ENCODE results near the gene SPON2. TPM values are rescaled to one million over a fixed set of nuclear protein-coding genes. Genes with fewer than 3 reads are reported as not detected.

SPON2 gene
- total RNA-seq, 1 donor from 2014 or later: 3.4 TPM

DNA sequence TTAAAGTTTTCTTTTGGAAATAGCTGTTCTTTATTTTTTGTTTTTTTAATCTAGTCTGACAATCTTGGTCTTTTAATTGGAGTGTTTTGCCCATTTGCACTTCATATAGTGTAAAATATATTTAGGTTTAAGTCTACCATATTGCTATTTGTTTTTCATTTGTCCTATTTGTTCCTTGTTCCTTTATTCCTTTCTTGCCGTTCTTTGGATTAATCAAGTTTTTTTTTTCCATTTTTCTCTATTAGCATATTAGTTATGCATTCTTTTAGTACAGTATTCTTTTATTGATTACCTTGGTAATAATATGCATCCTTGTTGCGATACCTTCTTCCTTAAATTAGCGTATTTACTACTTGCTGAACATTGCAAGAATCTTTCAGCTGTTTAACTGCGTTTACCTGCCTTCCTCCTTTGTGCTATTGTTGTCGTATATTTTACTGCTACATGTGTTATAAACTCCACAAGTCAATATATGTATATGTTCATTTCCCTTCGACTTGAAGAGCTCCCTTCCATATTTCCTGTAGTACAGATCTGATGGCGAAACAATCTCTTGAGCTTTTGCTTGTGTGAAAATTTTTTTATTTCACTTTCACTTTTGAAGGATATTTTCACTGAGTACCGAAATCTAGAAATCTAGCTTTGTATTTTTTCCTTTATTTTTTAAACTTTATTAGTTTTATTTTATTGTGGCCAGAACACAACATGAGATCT lies 35.2 kb downstream of the SPON2 start:
- CTCF ChIA-PET: interaction anchor here (1.1 to 2.3 kb wide), 2 partner anchors 31 to 131 kb away, joined by 4 to 7 read pairs; no protein-coding TSS in a partner anchor
- ATAC-seq (ENCODE audit: low read depth): no peak
- Mint-ChIP-seq H3K9me3 (peaks cover 3% of the 10 kb centered on the region), H3K4me3 (peak overlapping the region; percentile 82), H3K27me3 (peaks cover 4% of the 10 kb centered on the region), H3K36me3 (ENCODE audit: low read depth) (no peaks in the 10 kb centered on the region), H3K4me1 (peaks cover 45% of the 10 kb centered on the region), H3K27ac (peak overlapping the region; percentile 69)
- intact Hi-C loops (cut with micrococcal nuclease): no loop called here
- POLR2A ChIA-PET: interaction anchor here (1.0 to 1.8 kb wide), 5 partner anchors 65 to 211 kb away, joined by 3 to 7 read pairs (median 6); partner anchors contain the start of gene MAEA
- DNase-seq: no peak
- TF ChIP-seq, protein P1, sequence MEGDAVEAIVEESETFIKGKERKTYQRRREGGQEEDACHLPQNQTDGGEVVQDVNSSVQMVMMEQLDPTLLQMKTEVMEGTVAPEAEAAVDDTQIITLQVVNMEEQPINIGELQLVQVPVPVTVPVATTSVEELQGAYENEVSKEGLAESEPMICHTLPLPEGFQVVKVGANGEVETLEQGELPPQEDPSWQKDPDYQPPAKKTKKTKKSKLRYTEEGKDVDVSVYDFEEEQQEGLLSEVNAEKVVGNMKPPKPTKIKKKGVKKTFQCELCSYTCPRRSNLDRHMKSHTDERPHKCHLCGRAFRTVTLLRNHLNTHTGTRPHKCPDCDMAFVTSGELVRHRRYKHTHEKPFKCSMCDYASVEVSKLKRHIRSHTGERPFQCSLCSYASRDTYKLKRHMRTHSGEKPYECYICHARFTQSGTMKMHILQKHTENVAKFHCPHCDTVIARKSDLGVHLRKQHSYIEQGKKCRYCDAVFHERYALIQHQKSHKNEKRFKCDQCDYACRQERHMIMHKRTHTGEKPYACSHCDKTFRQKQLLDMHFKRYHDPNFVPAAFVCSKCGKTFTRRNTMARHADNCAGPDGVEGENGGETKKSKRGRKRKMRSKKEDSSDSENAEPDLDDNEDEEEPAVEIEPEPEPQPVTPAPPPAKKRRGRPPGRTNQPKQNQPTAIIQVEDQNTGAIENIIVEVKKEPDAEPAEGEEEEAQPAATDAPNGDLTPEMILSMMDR (IDR thresholded peaks at IDR 0.05): no peak

DNA sequence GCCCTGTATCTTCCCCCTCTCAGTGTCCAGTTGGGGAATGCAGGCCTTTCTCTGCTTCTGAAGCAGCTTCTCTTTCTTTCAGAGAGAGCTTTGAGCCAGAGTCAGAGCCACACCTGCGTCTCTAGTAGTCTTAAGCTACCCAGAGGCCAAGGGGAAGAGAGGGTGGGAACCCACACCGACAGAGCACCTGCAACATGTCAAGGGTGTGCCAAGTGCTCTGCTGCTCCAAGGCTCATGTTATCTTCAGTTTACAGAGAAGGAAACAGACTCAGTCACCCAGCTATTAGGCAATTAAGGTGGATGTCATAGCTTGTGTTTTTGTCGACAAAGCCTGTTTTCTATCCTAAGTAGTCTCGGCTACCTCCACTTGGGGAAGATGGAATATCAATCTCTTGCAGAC lies 36.3 kb downstream of the SPON2 start:
- ChIA-PET CTCF (interaction anchor here (2.3 kb wide), 1 partner anchor 132 kb away, joined by 7 read pairs; no protein-coding TSS in a partner anchor), POLR2A (interaction anchor here (1.8 kb wide), 1 partner anchor 210 kb away, joined by 7 read pairs; no protein-coding TSS in a partner anchor)
- TF ChIP-seq, protein P1 (IDR thresholded peaks at IDR 0.05): no peak
- no peak overlapping the region for H3K4me3 Mint-ChIP-seq
- DNase-seq: no peak
- no peaks in the 10 kb centered on the region for H3K36me3 Mint-ChIP-seq (ENCODE audit: low read depth)
- peaks cover 2% of the 10 kb centered on the region for H3K27me3 Mint-ChIP-seq
- ATAC-seq (ENCODE audit: low read depth): no peak
- intact Hi-C loops (cut with micrococcal nuclease): no loop called here
- peaks cover 45% of the 10 kb centered on the region for H3K4me1 Mint-ChIP-seq
- peaks cover 3% of the 10 kb centered on the region for H3K9me3 Mint-ChIP-seq
- no peak overlapping the region for H3K27ac Mint-ChIP-seq

- H3K27me3 Mint-ChIP-seq: no peaks in the 10 kb centered on the region
- TF ChIP-seq, protein P1 (IDR thresholded peaks at IDR 0.05): no peak
- intact Hi-C loops (cut with micrococcal nuclease): loop anchor here (5.0 kb wide), 1 partner anchor 391 kb away; no protein-coding TSS in a partner anchor
- peak overlapping the region; percentile 32 for H3K27ac Mint-ChIP-seq
- ChIA-PET POLR2A (interaction anchor here (1.2 to 1.4 kb wide), 2 partner anchors 116 to 214 kb away, joined by 3 to 5 read pairs; partner anchors contain the start of genes CTBP1 and UVSSA), CTCF (interaction anchor here (2.3 to 5.6 kb wide), 2 partner anchors 136 to 220 kb away, joined by 12 to 46 read pairs; no protein-coding TSS in a partner anchor)
- H3K4me3 Mint-ChIP-seq: no peak overlapping the region
- no peaks in the 10 kb centered on the region for H3K36me3 Mint-ChIP-seq (ENCODE audit: low read depth)
- ATAC-seq (ENCODE audit: low read depth): no peak
- H3K4me1 Mint-ChIP-seq: peaks cover 44% of the 10 kb centered on the region
- H3K9me3 Mint-ChIP-seq: no peaks in the 10 kb centered on the region
- no peak for DNase-seq
Observed at GRCh38 chr4:1133033-1133432, 39.4 kb downstream of the SPON2 start.

DNA sequence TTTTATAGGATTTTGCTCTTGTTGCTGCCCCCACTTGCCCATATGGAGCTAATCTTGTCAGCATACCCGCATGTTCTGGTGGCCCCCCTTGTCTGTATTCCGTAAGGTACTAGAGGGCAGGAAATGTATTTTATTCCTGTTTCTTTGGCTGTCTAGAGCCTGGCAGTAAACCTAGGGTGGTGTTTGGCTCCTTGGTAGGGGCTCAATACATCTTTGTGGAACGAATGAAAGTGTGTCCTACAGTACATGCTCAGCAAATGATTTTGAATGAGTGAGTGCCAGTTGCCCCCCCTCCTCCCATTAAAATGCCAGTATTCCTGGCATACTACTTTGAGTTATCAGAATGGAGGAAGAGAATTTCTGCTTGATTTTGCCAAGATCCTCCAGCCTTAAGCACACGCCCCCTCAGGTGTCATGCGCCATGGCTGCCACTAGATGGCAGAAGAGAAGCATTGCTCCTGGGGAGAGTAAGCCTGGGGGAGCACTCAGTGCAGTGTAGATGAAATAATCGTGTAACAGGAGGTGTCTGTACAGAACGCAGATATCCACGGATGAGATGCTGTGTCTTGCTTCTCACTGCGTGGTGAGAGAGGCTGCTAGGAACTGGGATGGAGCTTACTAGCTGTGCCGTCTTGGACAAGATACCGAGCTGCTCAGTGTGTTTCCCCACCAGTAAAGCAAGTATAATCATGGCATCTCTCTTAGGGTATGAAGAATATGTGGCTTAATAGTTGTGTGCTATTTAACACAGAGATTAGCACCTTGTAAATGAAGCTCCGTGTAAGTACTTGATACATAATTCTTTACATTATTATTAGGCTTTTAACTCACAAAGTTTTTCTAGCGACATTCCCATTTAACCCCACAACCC lies 41.8 kb downstream of the SPON2 start:
- ChIA-PET CTCF (interaction anchor here (0.7 to 5.6 kb wide), 17 partner anchors 9 to 388 kb away, joined by 3 to 46 read pairs (median 4); partner anchors contain the start of gene UVSSA), POLR2A (interaction anchor here (1.7 kb wide), 1 partner anchor 137 kb away, joined by 7 read pairs; no protein-coding TSS in a partner anchor)
- TF ChIP-seq, protein P1 (IDR thresholded peaks at IDR 0.05): peak; percentile 99
- Mint-ChIP-seq H3K27ac (peak overlapping the region; percentile 19), H3K27me3 (peaks cover 2% of the 10 kb centered on the region), H3K4me3 (no peak overlapping the region), H3K36me3 (ENCODE audit: low read depth) (no peaks in the 10 kb centered on the region), H3K4me1 (peaks cover 21% of the 10 kb centered on the region), H3K9me3 (no peaks in the 10 kb centered on the region)
- peak; percentile 63 for DNase-seq
- ATAC-seq (ENCODE audit: low read depth): peak; percentile 99
- intact Hi-C loops (cut with micrococcal nuclease): loop anchor here (1.0 to 5.0 kb wide), 8 partner anchors 37 to 388 kb away; partner anchors contain the start of genes CTBP1 and UVSSA

Measured in activated B cell treated with CpG ODN at 0.5 μM for 24 hours (primary cell).